ENCODE measurements around the gene KIAA0513.

KIAA0513 gene

GRCh38 chr16:85008271-85008670, 19.3 kb upstream of the KIAA0513 start:
- H3K36me3 Mint-ChIP-seq (ENCODE audit: insufficient read depth) = peaks cover 18% of the 10 kb centered on the region
- H3K4me1 Mint-ChIP-seq = peaks cover 68% of the 10 kb centered on the region
- ATAC-seq (replicated peaks; ENCODE audit: extremely low read depth, poor library complexity, severe bottlenecking) (no peak), DNase-seq (ENCODE audit: low spot score in 2 of 2) (no peak)
- peak overlapping the region; percentile 29 for H3K4me3 Mint-ChIP-seq
- no peaks in the 10 kb centered on the region for H3K27me3 Mint-ChIP-seq
- H3K9me3 Mint-ChIP-seq = no peaks in the 10 kb centered on the region
- H3K27ac Mint-ChIP-seq (ENCODE audit: low read depth) = no peak overlapping the region

GRCh38 chr16:85010446-85010930, 17.1 kb upstream of the KIAA0513 start:
- H3K36me3 Mint-ChIP-seq (ENCODE audit: insufficient read depth) = peaks cover 15% of the 10 kb centered on the region
- H3K4me1 Mint-ChIP-seq = peaks cover 52% of the 10 kb centered on the region
- H3K4me3 Mint-ChIP-seq = peak overlapping the region; percentile 100
- H3K9me3 Mint-ChIP-seq = no peaks in the 10 kb centered on the region
- peak overlapping the region; percentile 100 for H3K27ac Mint-ChIP-seq (ENCODE audit: low read depth)
- ATAC-seq (replicated peaks; ENCODE audit: extremely low read depth, poor library complexity, severe bottlenecking) = peak; percentile 1
- H3K27me3 Mint-ChIP-seq = no peaks in the 10 kb centered on the region
- DNase-seq (ENCODE audit: low spot score in 2 of 2) = no peak

- Mint-ChIP-seq H3K27ac (ENCODE audit: low read depth) (peak within 1 kb of the TSS; percentile 100), H3K4me1 (peaks cover 46% of the 10 kb centered on the region), H3K27me3 (no peaks in the 10 kb centered on the region), H3K4me3 (peak within 1 kb of the TSS; percentile 100), H3K9me3 (no peaks in the 10 kb centered on the region), H3K36me3 (ENCODE audit: insufficient read depth) (peaks cover 15% of the 10 kb centered on the region)
- ATAC-seq (replicated peaks; ENCODE audit: extremely low read depth, poor library complexity, severe bottlenecking) = peak; percentile 89
- DNase-seq (ENCODE audit: low spot score in 2 of 2) = peak; percentile 76 to 82
Measured at GRCh38 chr16:85010931-85011845, 16.4 kb upstream of the KIAA0513 start, which contains the start of gene ZDHHC7. Gene ZDHHC7 (minus strand): TSS chr16:85011535. CDS start chr16:84990618, 20,917 bp downstream.

- peaks cover 15% of the 10 kb centered on the region for H3K36me3 Mint-ChIP-seq (ENCODE audit: insufficient read depth)
- no peaks in the 10 kb centered on the region for H3K27me3 Mint-ChIP-seq
- peaks cover 41% of the 10 kb centered on the region for H3K4me1 Mint-ChIP-seq
- no peak for ATAC-seq (replicated peaks; ENCODE audit: extremely low read depth, poor library complexity, severe bottlenecking)
- H3K9me3 Mint-ChIP-seq = no peaks in the 10 kb centered on the region
- H3K27ac Mint-ChIP-seq (ENCODE audit: low read depth) = peak overlapping the region; percentile 100
- no peak for DNase-seq (ENCODE audit: low spot score in 2 of 2)
- peak overlapping the region; percentile 100 for H3K4me3 Mint-ChIP-seq
Measured at GRCh38 chr16:85011846-85012284, 15.7 kb upstream of the KIAA0513 start.

GRCh38 chr16:85014311-85014710, 13.3 kb upstream of the KIAA0513 start:
- H3K27me3 Mint-ChIP-seq = peaks cover 12% of the 10 kb centered on the region
- H3K4me3 Mint-ChIP-seq = no peak overlapping the region
- no peak for DNase-seq (ENCODE audit: low spot score in 2 of 2)
- no peaks in the 10 kb centered on the region for H3K9me3 Mint-ChIP-seq
- peaks cover 23% of the 10 kb centered on the region for H3K4me1 Mint-ChIP-seq
- ATAC-seq (replicated peaks; ENCODE audit: extremely low read depth, poor library complexity, severe bottlenecking) = no peak
- H3K36me3 Mint-ChIP-seq (ENCODE audit: insufficient read depth) = peaks cover 15% of the 10 kb centered on the region
- no peak overlapping the region for H3K27ac Mint-ChIP-seq (ENCODE audit: low read depth)

- Mint-ChIP-seq H3K4me3 (no peak overlapping the region), H3K4me1 (peaks cover 13% of the 10 kb centered on the region), H3K9me3 (no peaks in the 10 kb centered on the region), H3K27me3 (peaks cover 12% of the 10 kb centered on the region), H3K36me3 (ENCODE audit: insufficient read depth) (peaks cover 8% of the 10 kb centered on the region), H3K27ac (ENCODE audit: low read depth) (no peak overlapping the region)
- DNase-seq (ENCODE audit: low spot score in 2 of 2) = no peak
- ATAC-seq (replicated peaks; ENCODE audit: extremely low read depth, poor library complexity, severe bottlenecking) = no peak
Measured at GRCh38 chr16:85015481-85016187, 12.0 kb upstream of the KIAA0513 start.

GRCh38 chr16:85017151-85017550, 10.4 kb upstream of the KIAA0513 start:
- no peak for ATAC-seq (replicated peaks; ENCODE audit: extremely low read depth, poor library complexity, severe bottlenecking)
- H3K9me3 Mint-ChIP-seq = no peaks in the 10 kb centered on the region
- peaks cover 12% of the 10 kb centered on the region for H3K27me3 Mint-ChIP-seq
- peaks cover 1% of the 10 kb centered on the region for H3K36me3 Mint-ChIP-seq (ENCODE audit: insufficient read depth)
- DNase-seq (ENCODE audit: low spot score in 2 of 2) = no peak
- H3K27ac Mint-ChIP-seq (ENCODE audit: low read depth) = no peak overlapping the region
- no peak overlapping the region for H3K4me3 Mint-ChIP-seq
- H3K4me1 Mint-ChIP-seq = no peaks in the 10 kb centered on the region

GRCh38 chr16:85017633-85018032, 10.0 kb upstream of the KIAA0513 start:
- Mint-ChIP-seq H3K36me3 (ENCODE audit: insufficient read depth) (no peaks in the 10 kb centered on the region), H3K4me3 (no peak overlapping the region), H3K27me3 (peaks cover 12% of the 10 kb centered on the region), H3K27ac (ENCODE audit: low read depth) (no peak overlapping the region), H3K9me3 (no peaks in the 10 kb centered on the region), H3K4me1 (no peaks in the 10 kb centered on the region)
- ATAC-seq (replicated peaks; ENCODE audit: extremely low read depth, poor library complexity, severe bottlenecking) (no peak), DNase-seq (ENCODE audit: low spot score in 2 of 2) (no peak)

GRCh38 chr16:85018529-85019236, 8.9 kb upstream of the KIAA0513 start:
- no peaks in the 10 kb centered on the region for H3K4me1 Mint-ChIP-seq
- ATAC-seq (replicated peaks; ENCODE audit: extremely low read depth, poor library complexity, severe bottlenecking) = no peak
- peaks cover 12% of the 10 kb centered on the region for H3K27me3 Mint-ChIP-seq
- no peak overlapping the region for H3K27ac Mint-ChIP-seq (ENCODE audit: low read depth)
- H3K9me3 Mint-ChIP-seq = no peaks in the 10 kb centered on the region
- H3K4me3 Mint-ChIP-seq = no peak overlapping the region
- no peaks in the 10 kb centered on the region for H3K36me3 Mint-ChIP-seq (ENCODE audit: insufficient read depth)
- DNase-seq (ENCODE audit: low spot score in 2 of 2) = no peak

GRCh38 chr16:85019659-85020245, 7.8 kb upstream of the KIAA0513 start:
- Mint-ChIP-seq H3K4me3 (no peak overlapping the region), H3K27ac (ENCODE audit: low read depth) (no peak overlapping the region), H3K4me1 (no peaks in the 10 kb centered on the region), H3K9me3 (no peaks in the 10 kb centered on the region), H3K36me3 (ENCODE audit: insufficient read depth) (no peaks in the 10 kb centered on the region), H3K27me3 (peaks cover 12% of the 10 kb centered on the region)
- ATAC-seq (replicated peaks; ENCODE audit: extremely low read depth, poor library complexity, severe bottlenecking) (no peak), DNase-seq (ENCODE audit: low spot score in 2 of 2) (no peak)

- Mint-ChIP-seq H3K36me3 (ENCODE audit: insufficient read depth) (peaks cover 11% of the 10 kb centered on the region), H3K27me3 (no peaks in the 10 kb centered on the region), H3K4me3 (no peak overlapping the region), H3K27ac (ENCODE audit: low read depth) (no peak overlapping the region), H3K4me1 (peaks cover 22% of the 10 kb centered on the region), H3K9me3 (no peaks in the 10 kb centered on the region)
- DNase-seq (ENCODE audit: low spot score in 2 of 2) (no peak), ATAC-seq (replicated peaks; ENCODE audit: extremely low read depth, poor library complexity, severe bottlenecking) (no peak)
Measured at GRCh38 chr16:85025781-85026653, 1.6 kb upstream of the KIAA0513 start.

All from central memory CD8-positive, alpha-beta T cell (primary cell).